Testis (tissue), 3 donors: ENCODE measurements around the gene PLXNB3. TPM values are rescaled to one million over a fixed set of nuclear protein-coding genes. Genes with fewer than 3 reads are reported as not detected.

ENCODE experiments used
- polyA plus RNA-seq: library from polyadenylated mRNA; stranded (reverse); fragments of 350-450 nt; fragmentation: Illumina TruSeq; extraction: RNeasy Lipid Tissue Mini Kit (QIAGEN cat#74804); gene quantifications from one replicate; pipeline ENCODE4 v1.2.3, GENCODE V29; 2014; ENCODE audit warnings: low read depth, low replicate concordance; ENCODE audit not compliant: insufficient read depth
- total RNA-seq, 2 donors: library from RNA; depleted of rRNA; stranded (reverse); fragments of >200 nt; gene quantifications; one replicate each; pipeline ENCODE4 v1.2.3, GENCODE V29; 2016

PLXNB3 gene
- total and polyA plus RNA-seq, 3 donors from 2014 or later = 28.0 to 57.9 (median 49.3) TPM

Other genes starting within 250 kb of the PLXNB3 start
- gene ATP2B3, start 246.6 kb upstream of the PLXNB3 start, total RNA-seq = 1 to 10 TPM in 1 of 2 donors, under 1 TPM in 1; 0.16 to 1.2 TPM
- 0.73 TPM for gene ATP2B3, start 246.6 kb upstream of the PLXNB3 start, polyA plus RNA-seq
- 10 to 100 TPM; 26.9 to 27.6 TPM for gene CCNQ, start 165.1 kb upstream of the PLXNB3 start, total RNA-seq
- gene CCNQ, start 165.1 kb upstream of the PLXNB3 start, polyA plus RNA-seq = 19.6 TPM
- gene DUSP9, start 117.0 kb upstream of the PLXNB3 start, total RNA-seq = 10 to 100 TPM in 1 of 2 donors, 1 to 10 TPM in 1; 6.2 to 10.2 TPM
- 2.5 TPM for gene DUSP9, start 117.0 kb upstream of the PLXNB3 start, polyA plus RNA-seq
- gene PNCK, start 90.4 kb upstream of the PLXNB3 start, total RNA-seq = 10 to 100 TPM; 41.0 to 51.5 TPM
- 19.9 TPM for gene PNCK, start 90.4 kb upstream of the PLXNB3 start, polyA plus RNA-seq
- gene SLC6A8, start 76.3 kb upstream of the PLXNB3 start, total RNA-seq = 100 to 1,000 TPM in 1 of 2 donors, 10 to 100 TPM in 1; 91.3 to 107 TPM
- gene SLC6A8, start 76.3 kb upstream of the PLXNB3 start, polyA plus RNA-seq = 73.5 TPM
- 100 to 1,000 TPM; 149 to 153 TPM for gene BCAP31, start 39.9 kb upstream of the PLXNB3 start, total RNA-seq
- gene BCAP31, start 39.9 kb upstream of the PLXNB3 start, polyA plus RNA-seq = 222 TPM
- gene ABCD1, start 39.4 kb upstream of the PLXNB3 start, total RNA-seq = 100 to 1,000 TPM in 1 of 2 donors, 10 to 100 TPM in 1; 84.4 to 112 TPM
- 34.3 TPM for gene ABCD1, start 39.4 kb upstream of the PLXNB3 start, polyA plus RNA-seq
- gene SRPK3, start 16.8 kb downstream of the PLXNB3 start, total RNA-seq = 1 to 10 TPM in 1 of 2 donors, under 1 TPM in 1; 0.62 to 2.2 TPM
- 1.3 TPM for gene SRPK3, start 16.8 kb downstream of the PLXNB3 start, polyA plus RNA-seq
- 10 to 100 TPM; 74.9 to 83.1 TPM for gene IDH3G, start 30.1 kb downstream of the PLXNB3 start, total RNA-seq
- 52.4 TPM for gene IDH3G, start 30.1 kb downstream of the PLXNB3 start, polyA plus RNA-seq
- 100 to 1,000 TPM; 246 to 294 TPM for gene SSR4, start 30.4 kb downstream of the PLXNB3 start, total RNA-seq
- 275 TPM for gene SSR4, start 30.4 kb downstream of the PLXNB3 start, polyA plus RNA-seq
- 10 to 100 TPM; 13.5 to 17.2 TPM for gene PDZD4, start 66.3 kb downstream of the PLXNB3 start, total RNA-seq
- 11.2 TPM for gene PDZD4, start 66.3 kb downstream of the PLXNB3 start, polyA plus RNA-seq
- gene L1CAM, start 121.9 kb downstream of the PLXNB3 start, total RNA-seq = 1 to 10 TPM; 1.7 to 4.5 TPM
- 2.5 TPM for gene L1CAM, start 121.9 kb downstream of the PLXNB3 start, polyA plus RNA-seq
- 1 to 10 TPM in 1 of 2 donors, under 1 TPM in 1; 0.74 to 1.1 TPM for gene AVPR2, start 140.4 kb downstream of the PLXNB3 start, total RNA-seq
- 1.3 TPM for gene AVPR2, start 140.4 kb downstream of the PLXNB3 start, polyA plus RNA-seq
- gene ARHGAP4, start 162.0 kb downstream of the PLXNB3 start, total RNA-seq = 10 to 100 TPM; 34.6 to 41.3 TPM
- 25.6 TPM for gene ARHGAP4, start 162.0 kb downstream of the PLXNB3 start, polyA plus RNA-seq
- gene NAA10, start 170.8 kb downstream of the PLXNB3 start, total RNA-seq = 10 to 100 TPM; 46.7 to 52.8 TPM
- gene NAA10, start 170.8 kb downstream of the PLXNB3 start, polyA plus RNA-seq = 33.9 TPM
- gene RENBP, start 180.4 kb downstream of the PLXNB3 start, total RNA-seq = 1 to 10 TPM; 2.8 to 3.4 TPM
- 4.8 TPM for gene RENBP, start 180.4 kb downstream of the PLXNB3 start, polyA plus RNA-seq
- 100 to 1,000 TPM; 102 to 115 TPM for gene HCFC1, start 207.6 kb downstream of the PLXNB3 start, total RNA-seq
- 32.3 TPM for gene HCFC1, start 207.6 kb downstream of the PLXNB3 start, polyA plus RNA-seq
- 10 to 100 TPM; 13.1 to 15.7 TPM for gene TMEM187, start 208.5 kb downstream of the PLXNB3 start, total RNA-seq
- 6.1 TPM for gene TMEM187, start 208.5 kb downstream of the PLXNB3 start, polyA plus RNA-seq